ENCODE measurements around the gene ITPR1.

ITPR1 gene

GRCh38 chr3:4492208-4493013, 737 bp upstream of the ITPR1 start:
- no peak for DNase-seq

- DNase-seq: no peak
Observed at GRCh38 chr3:4493941-4494894, 1.1 kb downstream of the ITPR1 start.

DNA sequence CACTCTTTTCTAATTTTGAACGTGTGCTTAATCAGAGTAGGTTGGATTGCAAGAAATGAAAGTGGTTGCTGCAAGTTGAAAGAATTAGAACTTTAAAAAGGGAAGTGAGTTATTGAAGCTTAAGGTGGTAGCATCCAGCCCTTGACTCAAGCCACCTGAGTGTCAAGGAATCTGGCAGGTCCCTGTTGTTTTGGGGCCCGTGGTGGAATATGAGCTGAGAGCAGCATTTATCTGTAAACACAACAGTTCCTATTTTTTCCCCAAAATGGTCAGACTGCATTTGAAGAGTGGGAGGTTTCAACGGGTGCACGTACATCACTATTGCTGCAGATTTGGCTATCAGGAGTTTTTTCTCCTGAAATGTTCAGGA, 1.7 kb downstream of the ITPR1 start:
- no peak for DNase-seq

GRCh38 chr3:4495294-4496086, 2.3 kb downstream of the ITPR1 start:
- no peak for DNase-seq

- no peak for DNase-seq
Observed at GRCh38 chr3:4496087-4496452, 2.9 kb downstream of the ITPR1 start.

GRCh38 chr3:4497005-4497692, 4.0 kb downstream of the ITPR1 start:
- DNase-seq: no peak

GRCh38 chr3:4497843-4498324, 4.7 kb downstream of the ITPR1 start:
- DNase-seq: no peak

GRCh38 chr3:4498446-4498845, 5.3 kb downstream of the ITPR1 start:
- no peak for DNase-seq

DNA sequence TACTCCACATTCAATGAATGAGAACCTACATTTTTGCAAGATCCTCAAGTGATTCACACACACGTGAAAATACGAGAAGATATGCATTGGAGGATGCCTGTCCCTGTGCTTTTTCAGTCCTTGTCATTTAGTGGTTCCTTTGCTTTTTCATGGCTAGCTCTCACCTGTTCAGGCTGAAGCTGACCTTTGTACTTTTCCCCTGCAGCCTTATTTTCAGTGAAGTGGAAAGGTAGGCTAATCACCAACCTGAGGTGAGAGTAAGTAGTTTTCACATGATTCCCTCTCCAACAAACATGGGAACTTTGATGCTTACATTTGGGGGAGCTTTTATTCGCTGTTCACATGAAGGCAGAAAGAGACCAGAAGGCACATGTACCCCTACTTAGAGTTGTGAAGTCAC, 8.3 kb downstream of the ITPR1 start:
- no peak for DNase-seq

DNA sequence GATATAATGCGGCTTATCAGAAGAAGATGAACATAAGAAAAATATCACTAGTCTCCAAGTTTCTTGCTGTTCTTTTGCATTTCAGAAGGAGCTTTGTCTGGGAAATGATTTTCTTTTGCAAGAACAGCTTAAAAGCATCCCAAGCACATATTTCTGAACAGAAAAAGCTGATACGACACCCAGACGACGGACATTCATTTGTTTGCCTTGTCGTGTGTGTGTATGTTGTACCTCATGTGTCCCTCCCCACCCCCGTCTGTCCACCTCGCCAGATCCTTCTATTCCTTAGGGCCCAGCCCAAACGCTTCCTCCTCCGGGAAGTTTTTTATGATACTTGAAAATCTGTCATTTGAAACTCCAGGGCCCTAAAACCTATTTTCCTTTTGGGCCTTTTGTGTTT, 8.8 kb downstream of the ITPR1 start:
- no peak for DNase-seq

DNA sequence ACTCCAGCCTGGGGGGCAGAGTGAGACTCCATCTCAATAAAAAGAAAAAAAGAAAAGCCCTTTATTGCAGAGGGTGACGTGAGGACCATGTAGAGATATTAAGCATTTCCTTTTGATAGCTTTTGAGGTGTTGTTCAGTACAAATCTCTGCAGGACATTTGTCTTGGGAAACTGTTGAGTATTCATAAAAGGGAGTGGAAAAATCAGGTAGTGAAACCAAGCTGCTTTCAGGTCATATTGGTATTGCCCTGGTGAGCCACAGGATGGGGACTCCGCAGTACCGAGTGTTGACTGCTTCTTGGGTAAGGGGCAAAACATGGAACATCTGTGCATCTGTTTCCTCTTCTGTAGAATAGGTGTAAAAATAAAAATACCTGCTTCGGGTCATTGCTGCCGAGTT, 9.9 kb downstream of the ITPR1 start:
- no peak for DNase-seq

DNA sequence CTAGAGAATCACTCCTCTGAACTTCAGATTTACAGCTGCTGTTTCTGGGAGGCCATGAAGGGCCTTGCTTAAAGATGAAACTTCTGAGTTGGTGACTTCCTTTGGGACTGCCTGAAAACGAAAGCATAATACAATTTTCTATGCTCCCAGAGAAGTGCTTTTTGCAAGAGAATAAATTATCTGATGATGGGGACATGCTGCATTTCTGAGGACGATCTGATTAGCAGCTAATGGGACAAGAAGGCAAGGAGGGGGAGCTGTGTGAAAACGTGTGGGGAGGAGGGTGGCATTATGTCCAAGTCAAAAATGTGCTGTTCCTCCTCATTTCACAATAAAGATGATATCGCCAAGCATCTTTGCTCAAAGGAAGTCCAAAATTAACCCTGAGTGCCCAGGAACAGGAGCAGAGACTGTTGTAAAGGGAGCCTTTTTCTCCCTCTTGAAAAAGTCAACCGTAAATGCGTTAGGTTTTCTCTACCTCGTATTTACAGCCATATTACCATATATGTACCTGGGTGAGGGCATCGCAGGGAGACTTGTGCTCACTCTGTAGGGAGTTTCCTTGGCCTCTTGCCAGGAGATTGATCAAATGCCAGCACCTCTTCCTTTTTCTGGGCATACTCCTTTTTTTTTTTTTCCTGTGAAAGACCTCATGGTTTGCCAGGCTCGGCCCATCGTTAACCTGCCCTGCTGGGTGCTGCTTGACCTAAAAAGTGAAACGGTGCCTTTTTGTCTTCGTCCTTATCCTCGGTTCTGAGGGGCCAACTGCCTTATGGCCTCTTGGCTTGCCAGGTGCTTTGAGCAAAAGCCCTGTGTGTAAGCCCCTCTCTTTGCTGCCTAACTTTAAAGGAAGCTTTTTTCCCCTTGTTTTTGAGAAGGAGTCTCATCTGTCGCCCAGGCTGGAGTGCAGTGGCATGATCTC, 11.5 kb downstream of the ITPR1 start:
- no peak for DNase-seq

DNA sequence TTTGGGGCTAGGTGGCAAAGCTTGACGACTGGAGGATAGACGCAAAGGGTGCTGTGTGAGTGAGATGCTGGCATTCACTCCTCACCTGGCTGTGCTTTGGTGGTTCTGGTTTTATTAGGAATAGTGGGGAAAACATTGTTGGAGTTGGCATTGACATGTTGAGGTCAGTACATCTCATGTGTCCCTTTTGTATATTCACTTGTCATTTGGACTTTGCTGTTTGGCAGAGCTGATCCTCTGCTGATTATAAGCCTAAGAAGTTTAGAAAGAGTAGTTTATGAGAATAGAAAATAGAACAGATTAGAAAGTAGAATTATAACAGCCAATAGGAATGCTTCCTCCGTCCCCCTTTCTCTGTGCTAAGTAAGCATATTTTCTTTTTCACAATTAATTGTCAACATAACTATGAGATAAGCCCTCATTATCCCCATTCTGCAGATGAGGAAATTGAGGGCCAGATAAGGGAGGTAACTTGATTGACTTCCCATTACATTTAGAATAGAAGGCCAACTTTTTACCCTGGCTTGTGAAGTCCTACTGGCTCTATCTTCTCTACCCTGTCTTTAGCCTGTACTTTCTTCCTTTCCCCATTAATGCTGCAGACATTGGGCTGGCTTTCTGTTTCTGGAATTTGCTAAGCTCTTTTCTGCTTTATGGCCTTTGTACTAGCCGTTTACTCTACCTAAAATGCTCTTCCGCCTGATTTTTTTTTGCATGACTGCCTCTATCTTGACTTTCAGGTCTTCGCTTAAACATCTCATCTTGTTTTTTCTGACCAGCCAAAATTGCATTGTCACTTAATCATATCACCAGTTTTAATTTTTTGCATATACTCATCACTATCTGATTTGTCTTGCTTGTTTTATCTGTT, 12.8 kb downstream of the ITPR1 start:
- no peak for DNase-seq

- no peak for DNase-seq
Observed at GRCh38 chr3:4506559-4507023, 13.4 kb downstream of the ITPR1 start.

DNA sequence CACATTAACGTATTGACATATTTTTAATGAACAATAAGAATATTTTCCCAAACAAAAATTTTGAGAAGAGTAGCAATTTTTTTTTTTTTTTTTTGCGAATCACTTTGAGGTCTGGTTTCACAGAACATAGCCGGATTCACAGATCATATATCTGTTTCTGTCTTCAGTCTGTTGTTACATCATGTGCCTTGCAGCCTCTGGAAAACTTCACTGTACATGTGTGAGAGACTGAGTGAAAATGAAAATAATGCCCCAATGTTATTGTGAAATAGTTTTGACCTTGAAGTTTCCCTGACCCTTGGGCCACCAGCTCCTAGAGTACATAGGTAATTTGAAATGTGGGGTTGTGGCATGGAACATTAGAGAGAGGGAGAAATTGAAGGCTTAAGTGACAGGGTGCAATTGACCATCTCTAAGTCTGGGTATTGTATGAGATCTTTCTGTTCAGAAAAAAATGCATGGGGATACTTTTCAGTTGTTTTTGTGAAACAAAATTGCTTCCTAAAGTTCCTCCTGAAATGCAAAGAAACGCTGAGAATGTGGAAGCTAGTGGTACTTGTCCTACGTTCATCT, 14.0 kb downstream of the ITPR1 start:
- DNase-seq: no peak

GRCh38 chr3:4508048-4508981, 15.2 kb downstream of the ITPR1 start:
- DNase-seq: no peak

- DNase-seq: no peak
Observed at GRCh38 chr3:4509043-4509442, 15.9 kb downstream of the ITPR1 start.

GRCh38 chr3:4509983-4510755, 17.0 kb downstream of the ITPR1 start:
- DNase-seq: no peak
